NK-92 (cell line): ENCODE measurements around the gene ISG15.
"Not testable (repeated sequence)": the region's sequence is repeated elsewhere in the genome, so short reads cannot be mapped to it uniquely, and the experiment has no call there.

Source experiments
- DNase-seq: peaks from one replicate; lab custom pipeline; 2025; ENCODE audit not compliant: unreplicated experiment; lab: John Stamatoyannopoulos, UW

The ISG15 gene

DNA sequence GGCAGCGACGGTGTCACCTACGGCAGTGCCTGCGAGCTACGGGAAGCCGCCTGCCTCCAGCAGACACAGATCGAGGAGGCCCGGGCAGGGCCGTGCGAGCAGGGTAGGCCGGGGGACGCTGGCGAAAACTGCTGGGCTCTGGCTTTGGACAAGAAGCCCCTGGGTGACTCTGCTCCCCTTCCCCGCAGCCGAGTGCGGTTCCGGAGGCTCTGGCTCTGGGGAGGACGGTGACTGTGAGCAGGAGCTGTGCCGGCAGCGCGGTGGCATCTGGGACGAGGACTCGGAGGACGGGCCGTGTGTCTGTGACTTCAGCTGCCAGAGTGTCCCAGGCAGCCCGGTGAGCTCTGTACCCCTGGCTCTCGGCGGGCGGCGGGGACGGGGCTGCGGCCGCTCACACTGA lies 30.6 kb downstream of the ISG15 start:
- no peak for DNase-seq

DNA sequence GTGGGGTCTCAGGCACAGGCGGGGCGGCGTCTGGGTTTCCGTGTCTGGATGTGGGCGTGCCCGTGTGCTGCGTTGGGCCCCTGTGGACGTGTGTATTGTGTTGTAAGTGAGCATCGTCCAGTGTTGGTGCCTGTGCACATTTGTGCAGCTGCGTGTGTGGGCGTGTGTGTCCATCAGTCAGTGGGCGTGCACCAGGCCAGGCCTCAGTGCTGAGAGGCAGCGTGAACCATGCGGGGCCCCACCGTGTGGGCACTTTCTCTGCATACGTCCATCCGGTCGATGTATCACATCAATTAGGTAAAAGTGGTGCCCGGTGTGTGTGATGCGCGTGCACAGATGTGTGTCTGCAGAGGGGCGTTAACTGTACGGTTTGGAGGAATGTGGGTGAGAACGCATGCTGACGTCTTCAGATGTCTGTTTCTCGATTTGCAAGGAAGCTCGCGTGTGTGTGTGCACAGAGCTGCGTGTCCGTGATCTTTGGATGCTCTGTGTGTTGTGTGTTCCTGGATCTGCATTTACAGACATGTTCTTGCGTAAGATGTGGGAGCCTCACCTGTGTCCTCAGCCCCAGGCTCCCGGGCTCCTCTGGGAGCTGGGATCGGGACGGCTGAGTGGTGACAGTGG lies 31.3 kb downstream of the ISG15 start:
- DNase-seq = no peak

GRCh38 chr1:1045129-1045528 lies 31.8 kb downstream of the ISG15 start:
- DNase-seq = no peak

- DNase-seq = no peak
Observed at GRCh38 chr1:1046243-1046642, 32.9 kb downstream of the ISG15 start.

DNA sequence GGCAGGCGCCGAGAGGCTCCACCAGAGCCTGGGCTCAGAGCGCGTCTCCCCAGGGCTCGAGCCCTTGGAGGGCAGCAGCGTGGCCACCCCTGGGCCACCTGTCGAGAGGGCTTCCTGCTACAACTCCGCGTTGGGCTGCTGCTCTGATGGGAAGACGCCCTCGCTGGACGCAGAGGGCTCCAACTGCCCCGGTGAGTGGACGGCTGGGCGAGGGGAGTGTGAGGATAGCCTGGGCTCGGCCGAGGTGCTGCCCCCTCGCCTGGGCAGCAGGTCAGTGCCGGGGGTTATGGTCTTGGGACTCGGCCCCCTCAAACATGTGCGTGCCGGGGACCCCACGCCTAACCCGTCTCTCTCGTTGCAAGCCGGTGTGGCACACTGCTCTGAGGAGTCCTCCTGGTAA lies 33.5 kb downstream of the ISG15 start:
- no peak for DNase-seq

- DNase-seq = no peak
Observed at GRCh38 chr1:1047407-1047806, 34.1 kb downstream of the ISG15 start.

- DNase-seq = no peak
Observed at GRCh38 chr1:1047963-1048362, 34.7 kb downstream of the ISG15 start.

DNA sequence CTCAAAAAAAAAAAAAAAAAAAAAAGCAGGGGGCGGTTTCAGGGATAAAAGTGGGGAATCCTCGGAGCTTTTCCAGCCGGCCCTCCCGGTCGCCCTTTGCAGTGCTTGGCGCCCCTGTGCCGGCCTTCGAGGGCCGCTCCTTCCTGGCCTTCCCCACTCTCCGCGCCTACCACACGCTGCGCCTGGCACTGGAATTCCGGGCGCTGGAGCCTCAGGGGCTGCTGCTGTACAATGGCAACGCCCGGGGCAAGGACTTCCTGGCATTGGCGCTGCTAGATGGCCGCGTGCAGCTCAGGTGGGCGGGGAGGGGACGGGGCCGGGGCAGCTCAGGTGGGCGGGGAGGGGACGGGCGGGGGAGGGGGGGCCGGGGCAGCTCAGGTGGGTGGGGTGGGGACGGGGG lies 35.5 kb downstream of the ISG15 start:
- DNase-seq = no peak

- no peak for DNase-seq
Observed at GRCh38 chr1:1049318-1050165, 36.2 kb downstream of the ISG15 start.

GRCh38 chr1:1050577-1051052 lies 37.3 kb downstream of the ISG15 start:
- DNase-seq = no peak

DNA sequence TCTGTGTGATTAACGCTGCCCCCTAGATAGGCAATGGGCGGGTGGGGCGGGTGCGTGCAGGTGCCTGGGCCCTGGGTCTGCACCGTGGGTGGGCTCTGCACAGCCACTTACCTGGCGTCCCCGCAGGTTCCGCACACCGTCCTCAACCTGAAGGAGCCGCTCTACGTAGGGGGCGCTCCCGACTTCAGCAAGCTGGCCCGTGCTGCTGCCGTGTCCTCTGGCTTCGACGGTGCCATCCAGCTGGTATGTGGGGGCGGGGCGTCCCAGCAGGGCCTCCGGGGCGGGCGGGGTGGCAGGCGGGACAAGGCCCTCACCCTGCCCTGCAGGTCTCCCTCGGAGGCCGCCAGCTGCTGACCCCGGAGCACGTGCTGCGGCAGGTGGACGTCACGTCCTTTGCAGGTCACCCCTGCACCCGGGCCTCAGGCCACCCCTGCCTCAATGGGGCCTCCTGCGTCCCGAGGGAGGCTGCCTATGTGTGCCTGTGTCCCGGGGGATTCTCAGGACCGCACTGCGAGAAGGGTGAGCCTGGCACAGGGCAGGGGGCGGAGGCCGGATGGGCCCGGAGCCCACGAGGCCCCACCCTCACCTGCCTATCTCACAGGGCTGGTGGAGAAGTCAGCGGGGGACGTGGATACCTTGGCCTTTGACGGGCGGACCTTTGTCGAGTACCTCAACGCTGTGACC lies 38.0 kb downstream of the ISG15 start:
- no peak for DNase-seq

GRCh38 chr1:1052003-1052840 lies 38.9 kb downstream of the ISG15 start:
- DNase-seq = no peak

DNA sequence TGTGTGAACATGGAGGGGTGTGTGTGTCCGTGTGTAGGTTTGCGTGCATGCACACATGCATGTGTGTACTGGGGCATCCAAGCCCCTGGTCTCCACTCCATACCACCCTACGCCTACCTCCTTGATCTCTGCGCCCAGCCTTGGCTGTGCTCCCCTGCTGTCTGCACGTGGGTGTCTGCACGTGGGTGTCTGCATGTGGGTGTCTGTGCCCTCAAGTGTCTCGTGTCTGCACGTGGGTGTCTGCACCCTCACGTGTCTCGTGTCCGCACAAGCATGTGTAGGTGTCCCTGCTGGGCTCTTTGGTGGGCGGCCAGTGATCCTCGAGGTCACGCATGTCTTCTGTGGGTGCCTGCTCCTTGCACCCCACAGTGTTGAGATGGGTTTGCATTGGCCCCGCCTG lies 39.7 kb downstream of the ISG15 start:
- no peak for DNase-seq

DNA sequence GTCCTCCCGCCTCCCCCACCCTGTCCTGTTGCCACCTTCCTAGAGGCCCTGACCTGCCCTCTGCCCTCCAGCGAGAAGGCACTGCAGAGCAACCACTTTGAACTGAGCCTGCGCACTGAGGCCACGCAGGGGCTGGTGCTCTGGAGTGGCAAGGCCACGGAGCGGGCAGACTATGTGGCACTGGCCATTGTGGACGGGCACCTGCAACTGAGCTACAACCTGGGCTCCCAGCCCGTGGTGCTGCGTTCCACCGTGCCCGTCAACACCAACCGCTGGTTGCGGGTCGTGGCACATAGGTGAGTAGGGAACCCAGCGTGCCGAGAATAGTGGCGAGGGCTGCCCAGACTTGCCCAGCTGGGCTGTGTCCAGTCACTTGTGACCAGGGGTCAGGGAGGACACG lies 40.4 kb downstream of the ISG15 start:
- DNase-seq = no peak

GRCh38 chr1:1054099-1054700 lies 40.9 kb downstream of the ISG15 start:
- no peak for DNase-seq

DNA sequence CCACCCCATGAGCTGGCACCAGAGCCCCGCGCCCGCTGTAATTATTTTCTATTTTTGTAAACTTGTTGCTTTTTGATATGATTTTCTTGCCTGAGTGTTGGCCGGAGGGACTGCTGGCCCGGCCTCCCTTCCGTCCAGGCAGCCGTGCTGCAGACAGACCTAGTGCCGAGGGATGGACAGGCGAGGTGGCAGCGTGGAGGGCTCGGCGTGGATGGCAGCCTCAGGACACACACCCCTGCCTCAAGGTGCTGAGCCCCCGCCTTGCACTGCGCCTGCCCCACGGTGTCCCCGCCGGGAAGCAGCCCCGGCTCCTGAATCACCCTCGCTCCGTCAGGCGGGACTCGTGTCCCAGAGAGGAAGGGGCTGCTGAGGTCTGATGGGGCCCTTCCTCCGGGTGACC lies 41.7 kb downstream of the ISG15 start:
- DNase-seq = no peak

- no peak for DNase-seq
Observed at GRCh38 chr1:1055841-1056736, 42.8 kb downstream of the ISG15 start.

- DNase-seq = not testable (repeated sequence)
Observed at GRCh38 chr1:1057769-1058087, 44.4 kb downstream of the ISG15 start.

DNA sequence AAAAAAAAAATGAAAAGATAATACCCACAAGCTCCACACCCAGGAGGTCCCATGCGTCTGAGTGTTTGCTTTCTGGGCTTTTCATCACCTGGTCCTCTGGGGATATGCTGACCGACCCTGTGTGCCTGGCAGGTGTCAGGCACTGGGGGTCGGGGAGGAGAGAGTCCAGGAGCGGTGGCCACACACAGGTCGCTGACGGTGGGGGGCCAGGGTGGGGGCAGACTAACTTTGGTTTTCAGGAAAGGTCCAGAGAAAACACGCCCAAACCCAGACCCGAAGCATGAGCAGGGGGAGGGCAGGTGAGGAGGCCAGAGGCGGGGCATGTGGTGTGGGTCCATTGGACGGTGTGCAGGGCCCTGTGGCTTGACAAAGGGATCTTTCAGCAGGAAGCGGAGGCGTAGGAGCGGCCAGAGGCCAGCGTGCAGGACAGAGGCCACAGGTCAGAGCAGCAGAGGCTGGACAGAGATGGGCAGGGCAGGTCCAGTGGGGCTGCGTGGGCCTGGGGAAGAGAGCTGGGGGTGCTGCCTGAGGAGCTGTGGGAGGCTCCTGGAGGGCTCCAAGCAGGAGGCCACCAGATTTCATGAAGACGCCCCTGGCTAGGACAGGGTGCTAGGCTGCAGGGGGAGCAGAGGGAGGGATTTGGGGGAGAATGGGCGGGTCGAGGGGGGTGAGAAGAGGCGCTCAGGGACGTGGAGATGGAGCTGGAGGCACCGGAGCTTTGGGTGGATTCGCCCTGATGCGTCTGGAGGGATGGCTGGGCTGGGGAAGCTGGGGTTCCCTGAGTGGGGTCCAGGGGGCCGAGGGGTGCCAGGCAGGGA lies 45.0 kb downstream of the ISG15 start:
- DNase-seq = no peak
